HG03103 (cell line): ENCODE data around the gene C1orf141.
A peak's percentile ranks its signal among the peaks of the same experiment; 100 is the strongest.
"Not testable (repeated sequence)": the region's sequence is repeated elsewhere in the genome, so short reads cannot be mapped to it uniquely, and the experiment has no call there.

Experiments
- ATAC-seq: cut with Tn5 transposase; IDR thresholded peaks from one replicate; pipeline ENCODE4 v1.9.1; 2021; ENCODE audit warnings: low read depth; ENCODE audit not compliant: unreplicated experiment

C1orf141 gene

DNA sequence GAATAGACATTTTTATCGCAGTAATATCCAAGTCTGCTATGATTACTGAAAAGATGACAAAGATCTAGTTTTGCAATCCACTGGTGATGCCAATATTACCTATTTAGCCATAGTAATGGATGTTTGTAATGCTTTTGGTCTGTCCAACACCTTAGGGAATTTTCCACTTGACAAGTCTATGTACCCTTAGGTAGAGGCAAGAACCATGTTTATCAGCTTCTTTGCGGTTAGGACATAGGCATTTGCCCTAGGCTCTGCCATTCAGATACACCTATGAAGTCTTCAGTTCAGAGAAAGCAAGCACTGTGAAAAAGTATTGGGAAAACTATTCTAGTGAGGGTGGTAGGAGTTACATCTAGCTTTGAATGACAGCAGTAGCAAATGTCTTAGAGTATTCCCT, 40.6 kb downstream of the C1orf141 start:
- no peak for ATAC-seq

DNA sequence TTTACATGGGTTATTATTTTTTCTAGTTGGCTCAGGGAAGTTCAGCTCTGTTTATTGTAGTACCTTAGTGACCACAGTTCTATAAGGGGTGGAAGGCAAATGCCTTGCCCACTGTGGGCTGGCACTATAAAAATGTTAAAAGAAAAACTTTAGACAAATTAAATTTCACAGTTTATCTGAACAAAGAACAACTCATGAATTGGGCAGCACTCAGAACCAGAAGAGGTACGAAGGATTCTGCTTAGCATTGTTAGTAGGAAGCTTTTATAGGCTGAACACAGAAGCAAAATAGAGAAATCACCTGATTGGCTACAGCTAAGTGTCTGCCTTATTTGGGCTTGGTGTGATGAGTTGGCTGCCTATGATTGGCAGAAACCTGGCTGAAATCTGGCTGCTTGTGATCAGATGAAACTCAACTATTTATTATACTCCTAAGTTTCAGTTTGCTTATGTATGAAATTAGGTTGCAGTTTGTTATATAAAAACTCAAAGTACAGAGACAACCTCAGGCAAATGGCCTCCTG, 45.0 kb downstream of the C1orf141 start:
- no peak for ATAC-seq

DNA sequence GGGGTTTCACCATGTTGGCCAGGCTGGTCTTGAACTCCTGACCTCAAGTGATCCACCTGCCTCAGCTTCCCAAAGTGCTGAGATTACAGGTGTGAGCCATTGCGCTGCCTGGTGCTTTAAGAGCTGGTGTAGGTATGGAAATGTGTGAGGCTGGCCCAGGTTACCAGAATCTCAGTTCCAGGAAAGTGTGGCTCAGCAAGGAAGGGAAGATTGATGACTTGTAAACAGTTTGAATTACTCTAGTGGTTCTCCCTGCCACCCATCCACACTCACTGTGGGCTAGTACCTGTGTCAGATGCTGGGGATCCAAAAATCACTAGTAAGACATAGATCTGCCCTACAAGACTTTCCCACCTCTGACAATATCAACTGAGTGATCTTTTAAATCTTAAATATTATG, 46.3 kb downstream of the C1orf141 start:
- no peak for ATAC-seq

DNA sequence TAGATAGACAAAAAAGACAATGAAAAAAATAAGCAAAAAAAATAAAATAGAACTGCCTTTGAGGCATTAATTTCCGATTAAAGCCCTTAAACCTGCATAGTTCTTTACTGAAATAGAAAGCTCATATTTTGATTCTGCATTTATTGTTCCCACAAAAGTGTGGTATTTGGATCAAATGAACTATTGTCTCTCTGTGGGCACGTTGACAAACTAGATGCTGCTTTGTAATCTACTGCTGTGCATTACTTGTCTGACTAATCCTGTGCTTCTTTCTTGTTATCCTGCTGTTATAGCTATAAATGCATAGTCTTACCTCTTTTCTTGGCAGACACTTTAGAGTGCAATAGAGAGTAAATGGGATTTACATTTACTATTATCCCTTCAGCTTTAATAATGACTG, 49.4 kb downstream of the C1orf141 start:
- ATAC-seq, result no peak

DNA sequence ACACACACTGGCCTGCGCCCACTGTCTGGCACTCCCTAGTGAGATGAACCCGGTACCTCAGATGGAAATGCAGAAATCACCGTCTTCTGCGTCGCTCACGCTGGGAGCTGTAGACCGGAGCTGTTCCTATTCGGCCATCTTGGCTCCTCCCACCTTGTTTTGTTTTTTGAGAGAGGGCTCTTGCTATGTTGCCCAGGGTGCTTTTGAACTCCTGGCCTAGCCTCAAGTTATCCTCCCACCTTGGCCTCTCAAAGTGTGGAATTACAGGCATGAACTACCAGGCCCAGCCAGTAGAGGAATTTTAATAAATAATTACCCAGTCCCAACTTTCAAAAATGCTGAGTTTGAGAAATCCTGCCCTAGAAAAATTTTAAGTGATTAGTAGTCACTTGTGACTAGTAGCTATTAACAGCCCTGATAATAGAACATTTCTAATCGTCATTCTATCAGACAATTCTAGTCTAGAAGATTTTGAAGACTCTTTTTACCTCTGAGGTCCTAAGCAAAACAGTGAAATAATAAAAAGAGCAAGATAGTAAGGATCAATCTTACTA, 49.9 kb downstream of the C1orf141 start:
- ATAC-seq, result no peak

DNA sequence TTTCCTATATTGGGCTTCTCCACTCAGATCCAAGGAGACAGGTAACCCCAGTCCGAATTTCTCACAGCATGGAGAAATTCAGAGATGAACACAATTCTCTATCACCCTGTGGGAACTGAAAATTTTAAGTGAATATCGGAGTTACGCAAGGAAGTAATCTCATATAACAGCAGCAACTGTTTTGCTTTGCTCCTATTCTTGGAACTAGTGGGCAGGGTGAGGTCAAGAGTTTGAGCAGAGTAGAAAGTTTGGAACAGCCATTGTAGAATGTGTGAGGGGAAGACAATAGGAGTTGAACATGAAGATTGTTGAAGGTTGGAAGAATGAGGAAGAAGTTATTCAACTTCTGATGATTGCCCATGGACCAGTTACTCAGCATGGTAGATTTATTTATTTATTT, 56.5 kb downstream of the C1orf141 start:
- no peak for ATAC-seq

DNA sequence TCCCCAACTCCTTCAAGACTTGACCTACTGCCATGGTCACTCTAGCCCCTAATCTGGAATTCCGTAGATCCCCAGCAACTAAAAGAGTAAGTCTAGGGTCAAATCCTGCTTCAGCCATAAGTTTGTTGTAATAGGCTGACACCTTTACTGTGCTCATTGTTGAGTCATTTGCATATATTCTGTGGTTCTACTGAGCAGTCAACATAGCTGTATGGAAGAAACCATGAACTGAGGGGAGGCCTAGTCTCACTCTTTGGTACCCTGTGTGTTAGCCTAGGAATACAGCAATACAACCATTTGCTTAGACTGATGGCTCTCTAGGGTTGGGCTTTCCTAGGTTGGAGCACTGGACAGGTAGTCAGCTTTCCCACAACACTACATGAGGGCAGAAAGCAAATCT, 57.2 kb downstream of the C1orf141 start:
- ATAC-seq, result no peak

DNA sequence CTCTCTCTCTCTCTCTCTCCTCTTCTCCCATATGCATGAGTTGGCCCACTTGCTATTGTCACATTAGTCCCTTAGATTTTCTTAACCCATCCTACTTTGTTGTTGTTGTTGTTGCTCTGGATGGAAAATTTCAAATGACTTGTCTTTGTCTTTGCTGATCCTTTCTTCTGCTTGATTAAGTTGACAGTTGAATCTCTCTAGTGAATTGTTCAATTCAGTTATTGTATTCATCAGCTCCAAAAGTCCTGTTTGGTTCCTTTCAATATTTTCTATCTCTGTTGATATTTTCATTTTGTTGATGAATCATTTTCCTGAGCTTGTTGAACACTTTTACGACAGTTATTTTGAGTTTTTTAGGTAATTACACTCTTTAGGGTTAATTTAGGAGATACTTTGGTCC, 62.0 kb downstream of the C1orf141 start:
- ATAC-seq, result no peak

DNA sequence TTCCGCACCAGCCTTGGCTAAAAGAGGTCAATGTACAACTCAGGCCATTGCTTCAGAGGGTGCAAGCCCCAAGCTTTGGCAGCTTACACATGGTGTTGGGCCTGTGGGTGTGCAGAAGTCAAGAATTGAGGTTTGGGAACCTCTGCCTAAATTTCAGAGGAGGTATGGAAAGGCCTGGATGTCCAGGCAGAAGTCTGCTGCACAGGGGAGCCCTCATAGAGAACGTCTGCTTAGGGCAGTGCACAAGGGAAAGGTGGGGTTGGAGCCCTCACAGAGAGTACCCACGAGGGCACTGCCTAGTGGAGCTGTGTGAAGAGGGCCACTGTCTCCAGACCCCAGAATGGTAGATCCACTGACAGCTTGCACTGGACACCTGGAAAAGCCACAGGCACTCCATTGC, 67.1 kb downstream of the C1orf141 start:
- not testable (repeated sequence) for ATAC-seq

DNA sequence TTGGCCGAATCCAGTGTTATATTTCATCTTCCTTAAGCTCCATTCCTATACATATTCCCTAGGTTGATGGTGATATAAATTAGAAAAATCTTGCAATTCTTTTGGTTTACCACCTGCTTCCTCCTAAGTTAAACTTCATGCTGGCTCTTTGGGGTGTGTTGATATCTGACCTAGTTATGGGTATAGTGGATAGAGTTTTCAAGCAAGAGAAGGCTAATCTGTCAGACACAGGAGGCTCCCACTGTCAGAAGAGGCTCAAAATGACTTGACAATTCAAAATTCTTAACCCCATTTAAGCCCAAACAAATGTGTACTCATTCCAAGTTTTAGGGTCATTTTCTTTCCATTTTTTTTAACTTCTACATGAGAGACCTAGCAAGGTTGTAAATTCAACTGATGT, 72.4 kb downstream of the C1orf141 start:
- no peak for ATAC-seq

DNA sequence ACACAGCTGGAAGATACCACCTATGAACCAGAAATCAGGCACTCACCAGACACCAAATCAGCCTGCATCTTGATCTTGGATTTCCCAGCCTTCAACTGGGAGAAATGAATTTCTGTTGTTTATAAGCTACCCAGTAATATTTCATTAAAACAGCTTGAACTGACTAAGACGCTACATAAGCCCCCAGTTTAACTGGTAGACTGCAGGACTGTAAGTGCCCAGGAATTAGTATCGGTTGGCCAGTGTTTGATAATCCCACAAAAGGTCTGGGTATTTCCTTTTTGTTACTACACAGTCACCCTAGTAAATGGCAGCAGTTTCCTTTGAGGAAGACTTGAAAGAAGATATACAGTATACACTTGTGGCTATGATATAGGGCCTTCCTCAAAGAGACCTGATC, 73.5 kb downstream of the C1orf141 start:
- ATAC-seq, result no peak

DNA sequence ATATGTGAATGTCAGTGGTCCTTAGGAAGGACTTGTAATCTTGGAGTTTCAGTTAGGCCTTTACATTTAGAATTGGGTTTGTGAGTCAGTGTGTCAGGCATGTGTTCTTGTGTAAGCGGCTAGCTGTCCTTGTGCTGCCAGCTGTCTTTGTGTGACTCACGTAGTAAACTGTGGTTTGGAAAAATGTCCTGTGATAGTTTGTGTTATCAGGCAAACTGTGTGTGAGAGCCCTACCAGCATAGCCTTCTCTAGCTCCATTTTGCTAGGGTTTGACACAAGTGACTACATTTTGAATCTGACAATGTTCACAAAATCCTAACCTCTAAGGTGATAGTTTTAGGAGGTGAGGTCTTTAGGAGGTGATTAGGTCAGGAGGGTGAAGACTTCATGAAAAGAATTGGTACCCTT, 74.0 kb downstream of the C1orf141 start:
- ATAC-seq, result no peak

DNA sequence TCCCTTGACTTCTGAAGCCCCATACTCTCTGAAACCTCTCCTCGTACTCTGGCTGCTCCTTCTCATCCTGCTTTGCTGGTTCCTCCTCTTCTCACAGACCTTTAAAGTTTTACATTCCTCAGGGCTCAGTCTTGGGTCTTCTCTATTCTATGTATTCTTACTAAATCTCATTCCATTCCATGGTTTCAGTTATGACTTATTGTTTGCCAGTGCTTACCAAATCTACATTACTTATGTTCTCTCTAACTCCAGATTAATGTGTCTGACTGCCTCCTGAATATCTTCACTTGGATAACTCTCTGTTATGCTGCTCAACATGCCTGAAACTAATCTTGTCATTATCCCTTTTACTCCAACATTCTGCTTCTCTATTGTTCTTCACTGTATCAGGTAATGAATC, 75.4 kb downstream of the C1orf141 start:
- no peak for ATAC-seq

DNA sequence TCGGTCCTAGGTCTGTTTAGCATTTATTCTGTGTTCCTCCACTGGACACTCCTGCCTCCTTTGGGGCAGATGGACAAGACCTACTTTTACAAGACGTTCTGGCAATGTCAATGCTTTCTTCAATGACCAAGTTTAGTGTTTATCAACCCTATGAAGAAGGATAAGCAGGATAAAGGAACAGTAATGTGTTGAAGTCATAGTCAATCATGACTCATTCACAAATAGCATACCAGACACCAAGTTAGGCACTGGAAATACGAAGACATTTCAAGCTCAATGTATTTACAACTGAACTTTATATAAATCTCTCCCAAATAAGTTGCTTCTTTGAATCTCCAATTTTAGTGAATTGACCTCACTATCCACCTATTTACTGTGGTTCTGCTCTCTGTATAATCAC, 76.0 kb downstream of the C1orf141 start:
- no peak for ATAC-seq

DNA sequence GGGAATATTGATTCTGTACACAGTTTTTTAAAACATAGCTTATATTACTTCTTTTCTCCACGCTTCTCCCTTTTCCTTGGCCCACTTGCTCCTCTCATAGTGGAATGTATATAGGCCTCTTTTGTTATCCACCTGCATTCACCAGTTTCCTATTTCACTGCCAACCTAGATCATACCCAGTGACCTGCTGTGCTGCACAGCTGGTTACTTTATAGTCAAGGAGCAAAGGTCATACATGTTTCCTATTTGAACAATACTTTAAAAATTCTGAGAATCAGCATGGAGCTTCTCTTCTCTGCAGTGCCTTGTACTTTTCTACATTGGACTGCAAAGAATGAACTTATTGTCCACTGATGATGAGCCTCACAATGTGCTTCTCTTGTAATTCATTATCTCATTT, 76.5 kb downstream of the C1orf141 start:
- no peak for ATAC-seq

DNA sequence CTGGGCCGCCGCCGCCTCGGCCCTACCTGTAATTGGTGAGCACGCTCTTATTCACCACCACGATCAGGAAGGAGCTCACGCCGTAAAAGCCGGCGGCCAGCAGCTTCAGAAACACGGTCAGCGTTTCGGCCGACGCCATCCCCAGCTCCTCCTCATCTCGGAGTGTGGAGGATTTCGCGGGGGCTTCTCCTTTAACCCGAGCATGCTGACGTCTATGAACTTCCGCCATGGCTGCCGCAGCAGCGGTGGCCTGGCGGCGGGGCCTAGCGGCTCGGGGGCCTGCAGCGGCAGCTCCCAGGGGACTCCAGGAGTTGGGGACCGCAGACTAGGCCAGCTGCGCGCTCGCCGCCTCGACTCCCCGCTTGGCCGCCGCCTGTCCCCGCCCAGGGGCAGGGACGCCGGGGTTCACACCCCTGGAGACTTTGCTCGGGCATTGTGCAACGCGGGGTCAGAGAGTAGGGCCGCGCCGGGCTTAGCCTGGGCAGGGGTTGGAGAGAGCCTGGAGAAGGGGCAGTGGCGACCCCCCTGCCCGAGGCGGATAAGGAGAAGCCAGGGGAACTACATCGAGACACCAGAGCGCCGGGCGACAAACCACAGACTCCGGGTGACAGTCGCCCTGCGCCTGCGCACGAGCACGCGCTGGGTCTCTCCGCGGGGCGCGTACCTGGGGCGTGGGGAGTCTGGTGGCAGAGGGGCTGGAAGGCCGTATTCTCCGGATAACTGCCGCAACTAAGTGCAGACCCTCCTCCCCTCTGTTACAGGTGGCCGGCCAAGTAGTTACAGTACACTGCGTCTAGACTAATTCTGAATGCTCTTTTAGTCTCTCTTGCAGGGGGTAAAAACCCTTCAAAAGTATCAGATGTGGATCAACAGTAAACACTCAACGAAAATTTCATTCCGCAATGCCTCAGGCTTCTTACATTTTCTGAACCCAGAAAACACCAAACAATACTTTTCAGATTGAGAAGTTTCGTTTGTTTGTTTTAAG, 80.7 kb downstream of the C1orf141 start, which contains the start of gene SLC35D1:
Gene SLC35D1 (minus strand): TSS at position 364 of the 988 bp plus-strand sequence. CDS start 135 bp downstream, at position 229.
- peak; percentile 75 for ATAC-seq

DNA sequence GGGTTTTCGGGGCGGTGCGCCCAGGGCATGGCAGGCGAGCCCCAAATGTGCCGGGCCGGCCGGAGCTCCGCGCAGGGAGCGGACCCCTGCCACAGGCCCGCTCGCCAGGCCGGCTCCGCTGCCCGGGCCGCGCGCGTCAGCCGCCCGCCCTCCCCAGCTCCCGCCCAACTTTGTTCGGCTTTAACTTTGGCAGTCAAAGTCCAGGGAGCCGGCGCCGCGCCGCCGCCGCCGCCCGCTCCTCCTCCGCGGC, 81.3 kb downstream of the C1orf141 start:
- peak; percentile 20 for ATAC-seq

DNA sequence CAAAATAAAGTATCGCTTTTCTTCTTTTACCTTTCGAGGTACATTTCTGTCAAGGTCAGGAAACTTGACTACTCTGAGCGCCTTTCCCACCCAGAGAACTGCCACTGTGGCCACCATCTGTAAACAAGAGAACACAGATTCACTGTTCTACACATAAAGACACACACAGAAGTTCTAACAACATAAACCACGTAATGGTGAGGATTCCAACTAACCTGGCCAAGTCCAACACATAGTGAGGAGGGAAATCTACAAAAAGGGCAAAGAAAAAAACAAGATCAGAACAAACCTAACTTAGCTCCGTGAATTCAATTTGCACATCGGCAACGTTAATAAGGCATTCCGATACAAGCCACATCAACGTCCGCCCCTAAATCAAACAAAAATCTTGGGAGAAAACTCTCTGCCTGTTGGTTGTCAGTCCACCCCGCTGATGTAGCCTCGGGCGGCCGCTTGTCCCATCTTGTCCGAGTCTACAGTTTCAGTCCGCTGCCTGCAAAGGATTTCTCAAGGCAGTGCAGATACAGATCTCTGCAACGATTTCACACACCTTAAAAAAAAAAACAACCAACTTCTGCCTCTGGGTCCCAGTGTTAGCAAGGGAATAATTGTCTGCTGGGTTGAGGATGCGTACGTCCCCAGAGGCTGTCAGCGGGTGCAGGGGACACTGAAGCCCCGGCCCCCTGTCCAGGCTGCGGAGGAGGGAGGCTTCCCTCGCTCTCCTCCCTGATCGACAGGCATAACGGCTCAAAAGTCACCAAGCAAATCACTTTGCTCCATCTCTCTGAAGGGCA, 81.8 kb downstream of the C1orf141 start:
- ATAC-seq, result peak; percentile 20

DNA sequence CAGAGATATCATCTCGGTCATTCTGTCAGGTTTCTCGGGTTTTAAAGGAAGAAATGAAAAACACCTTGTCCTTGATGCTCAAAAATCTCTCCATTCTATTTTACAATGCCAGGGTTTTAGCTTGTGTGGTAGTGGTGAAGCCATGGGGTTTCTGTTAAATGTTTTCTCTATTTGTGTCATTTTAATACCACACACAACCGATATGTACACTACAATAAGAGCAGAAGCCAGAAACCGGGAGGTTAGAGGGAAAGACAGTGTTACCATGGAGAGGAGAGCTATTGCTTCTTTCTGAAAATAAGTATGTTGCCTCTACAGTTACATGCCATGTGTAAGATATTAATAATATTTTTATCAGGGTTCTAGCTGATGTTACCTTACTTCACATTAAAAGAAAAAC, 83.6 kb downstream of the C1orf141 start:
- ATAC-seq, result no peak

DNA sequence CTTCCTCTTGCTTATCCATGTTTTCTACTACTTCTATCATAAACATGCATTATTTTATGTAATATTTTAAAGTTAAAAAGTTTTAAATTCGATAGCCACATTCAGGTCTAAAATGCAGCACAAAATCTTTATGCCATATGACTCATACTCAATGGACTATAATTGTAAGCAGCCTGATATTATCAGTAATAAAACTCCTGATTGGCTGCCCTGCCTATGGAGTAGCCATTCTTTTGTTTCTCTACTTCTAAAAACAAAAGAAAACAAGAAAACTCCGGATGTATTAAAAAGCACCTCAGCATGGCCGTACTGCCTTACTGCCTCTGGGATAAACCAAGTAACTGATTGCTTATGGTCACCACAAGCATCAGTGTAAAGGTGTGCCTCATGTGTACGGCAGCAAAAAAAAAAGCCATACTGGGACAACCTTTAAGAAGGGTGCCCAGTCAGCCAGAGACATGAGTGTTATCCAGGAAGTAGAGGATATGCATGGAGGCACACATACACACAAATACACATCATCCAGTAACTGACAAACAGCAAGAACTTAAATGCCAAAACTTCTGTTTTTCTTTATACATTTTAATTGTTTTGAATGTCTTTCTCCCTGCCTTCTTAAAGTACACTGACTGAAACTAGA, 90.0 kb downstream of the C1orf141 start:
- ATAC-seq, result no peak

DNA sequence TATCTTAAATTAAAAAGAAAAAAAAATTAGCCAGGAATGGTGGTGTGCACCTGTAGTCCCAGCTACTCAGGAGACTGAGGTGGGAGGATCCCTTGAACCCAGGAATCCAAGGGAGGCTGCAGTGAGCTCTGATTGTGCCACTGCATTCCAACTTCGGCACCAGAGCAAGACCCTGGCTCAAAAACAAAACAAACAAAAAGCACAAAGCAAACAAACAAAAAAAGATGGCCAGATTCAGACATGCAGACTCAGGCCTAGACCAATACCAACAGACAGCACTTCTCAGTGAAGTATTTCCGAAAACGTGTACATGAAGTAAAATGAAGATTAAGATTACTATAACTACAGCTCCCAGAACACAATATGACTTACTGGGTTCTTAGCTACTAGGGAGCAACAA, 91.4 kb downstream of the C1orf141 start:
- no peak for ATAC-seq
